Prostate gland (tissue), 2 donors: ENCODE data around the gene FSIP1.

Experiments used
- CTCF ChIP-seq, 4 experiments: fragments of 200-600 bp in 2 of 4; fragments of 450-650 bp in 2 of 4; sonication (generic) in 2 of 4; IDR thresholded peaks; 1 replicate in 3 of 4; 2 replicates in 1 of 4; pipeline ENCODE4 v1.5.1; 2016 to 2019; ENCODE audit warnings: antibody characterized with exemption in 4 of 4, mild to moderate bottlenecking in 2 of 4, moderate library complexity in 2 of 4
- POLR2A ChIP-seq: fragments of 450-650 bp; IDR thresholded peaks from one replicate; pipeline ENCODE4 v1.6.1; 2016; ENCODE audit warnings: antibody characterized with exemption, mild to moderate bottlenecking
- POLR2AphosphoS5 ChIP-seq: sonication (generic); formaldehyde crosslinking; IDR thresholded peaks from one replicate; pipeline ENCODE4 v1.6.1; 2017; ENCODE audit warnings: antibody characterized with exemption

GRCh38 chr15:39778021-39778420 is 4.6 kb downstream of the FSIP1 start:
- TF ChIP-seq CTCF (IDR thresholded peaks at IDR 0.05) (no peak), POLR2AphosphoS5 (no peak), POLR2A (no peak)
